HG02623 (cell line): ENCODE results near the gene RAB42.
A peak's percentile ranks its signal among the peaks of the same experiment; 100 is the strongest.
"Not testable (repeated sequence)": the region's sequence is repeated elsewhere in the genome, so short reads cannot be mapped to it uniquely, and the experiment has no call there.

Source experiments
- ATAC-seq: cut with Tn5 transposase; IDR thresholded peaks from one replicate; pipeline ENCODE4 v1.9.1; 2021; ENCODE audit warnings: moderate library complexity; ENCODE audit not compliant: unreplicated experiment

The RAB42 gene

GRCh38 chr1:28591708-28592320, at the start of gene RAB42:
Gene RAB42, plus strand, starts transcription at chr1:28592265. Its CDS starts 247 bp downstream, at chr1:28592512.
- no peak for ATAC-seq

DNA sequence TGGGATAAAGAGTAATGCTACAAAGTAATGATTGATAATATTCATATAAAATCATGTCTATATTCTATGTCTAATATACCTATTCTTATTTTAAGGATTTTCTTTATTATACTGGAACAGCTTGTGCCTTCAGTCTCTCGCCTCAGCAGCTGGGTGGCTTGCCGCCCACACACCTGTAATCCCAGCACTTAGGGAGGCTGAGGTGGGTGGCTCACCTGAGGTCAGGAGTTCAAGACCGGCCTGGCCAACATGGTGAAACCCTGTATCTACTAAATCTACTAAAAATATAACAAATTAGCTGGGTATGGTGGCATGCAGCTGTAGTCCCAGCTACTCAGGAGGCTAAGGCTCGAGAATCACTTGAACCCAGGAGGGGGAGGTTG, 46.8 kb upstream of the RAB42 start:
- no peak for ATAC-seq

DNA sequence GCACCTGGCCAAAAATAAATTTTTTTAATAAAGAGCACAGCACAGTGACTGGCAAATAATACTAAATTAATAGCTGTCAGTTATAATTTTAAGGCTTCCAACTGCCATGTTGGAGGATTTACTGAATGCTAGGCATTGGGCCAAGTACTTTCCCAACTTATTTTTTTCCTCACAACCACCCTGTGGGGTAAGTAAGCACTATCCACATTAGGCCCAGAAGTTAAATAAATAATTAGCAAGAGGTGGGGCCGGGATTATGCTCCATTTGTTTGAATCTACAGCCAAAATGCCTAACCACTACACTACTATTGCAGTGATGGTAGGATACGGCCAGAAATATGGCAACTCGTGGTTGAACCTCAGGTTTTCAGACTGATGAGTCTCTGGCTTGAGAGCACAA, 43.7 kb upstream of the RAB42 start:
- no peak for ATAC-seq

- ATAC-seq, result no peak
These were observed 40.7 kb upstream of the RAB42 start for GRCh38 chr1:28551381-28551780.

DNA sequence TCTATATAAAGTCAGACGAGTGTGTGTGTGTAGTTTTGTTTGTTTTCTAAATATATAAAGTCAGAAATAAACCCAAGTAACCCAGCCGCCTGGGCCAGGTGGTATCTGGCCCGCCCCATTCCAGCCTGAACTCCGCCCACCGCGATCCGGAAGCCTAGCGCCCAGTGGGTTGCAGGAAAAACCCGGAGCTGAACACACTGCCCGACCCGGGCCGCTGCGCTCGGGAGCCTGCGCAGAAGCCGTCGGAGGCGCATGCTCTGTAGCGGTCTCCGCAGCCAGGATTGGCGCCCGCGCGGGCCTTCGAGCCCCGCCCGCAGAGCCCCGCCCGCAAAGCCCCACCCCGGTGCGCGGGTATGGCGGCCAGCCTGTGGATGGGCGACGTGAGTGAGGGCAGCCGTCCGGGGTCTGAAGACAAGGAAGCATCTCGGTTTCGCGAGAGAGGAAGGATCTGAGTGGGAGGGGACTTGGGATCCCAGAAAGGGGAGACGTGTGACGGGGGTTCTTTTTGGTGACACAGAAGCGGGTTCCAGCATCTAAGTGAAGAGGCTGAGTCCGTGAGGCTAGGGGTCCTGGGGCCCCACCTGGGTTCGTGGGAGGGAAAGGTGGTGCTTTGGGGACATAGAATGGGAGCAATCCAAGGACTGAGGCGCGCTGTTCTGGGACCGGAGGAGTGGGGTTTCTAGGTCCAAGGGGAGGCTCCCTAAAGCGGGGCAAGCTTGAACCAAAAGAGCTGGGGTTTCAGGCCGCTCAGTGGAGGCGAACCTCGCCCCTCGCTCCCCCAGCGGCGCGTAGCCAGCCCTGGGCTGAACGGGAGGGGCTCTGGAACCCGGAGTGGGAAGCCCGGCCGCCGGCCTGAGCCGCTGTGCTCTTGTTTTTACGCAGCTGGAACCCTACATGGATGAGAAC, 39.1 kb upstream of the RAB42 start, which contains the start of gene TRNAU1AP:
TRNAU1AP (plus strand) TSS at position 328 of the 906 bp plus-strand sequence; CDS start at position 354, 26 bp downstream.
- ATAC-seq, result peak; percentile 85

DNA sequence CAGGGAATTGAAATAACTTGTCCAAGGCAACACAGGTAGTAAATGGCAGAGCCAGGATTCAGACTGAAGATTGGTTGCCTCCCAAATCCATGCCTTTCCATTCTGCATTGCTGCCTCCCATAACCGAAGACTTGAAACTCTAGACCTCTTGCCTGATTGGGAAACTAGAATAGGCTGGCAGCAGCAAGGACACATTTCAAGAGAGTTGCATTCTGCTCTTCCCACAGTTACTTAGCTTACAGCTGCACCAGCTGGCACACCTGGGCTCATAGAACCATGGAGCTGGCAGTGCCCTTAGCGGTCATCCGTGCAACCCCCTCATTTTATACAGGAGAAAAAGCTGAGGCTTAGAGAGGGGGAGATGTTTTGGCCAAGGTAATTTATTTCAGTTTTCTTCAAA, 31.2 kb upstream of the RAB42 start:
- no peak for ATAC-seq

- no peak for ATAC-seq
These were observed 27.8 kb upstream of the RAB42 start for GRCh38 chr1:28564310-28564709.

GRCh38 chr1:28565040-28565439, 27.0 kb upstream of the RAB42 start:
- no peak for ATAC-seq

DNA sequence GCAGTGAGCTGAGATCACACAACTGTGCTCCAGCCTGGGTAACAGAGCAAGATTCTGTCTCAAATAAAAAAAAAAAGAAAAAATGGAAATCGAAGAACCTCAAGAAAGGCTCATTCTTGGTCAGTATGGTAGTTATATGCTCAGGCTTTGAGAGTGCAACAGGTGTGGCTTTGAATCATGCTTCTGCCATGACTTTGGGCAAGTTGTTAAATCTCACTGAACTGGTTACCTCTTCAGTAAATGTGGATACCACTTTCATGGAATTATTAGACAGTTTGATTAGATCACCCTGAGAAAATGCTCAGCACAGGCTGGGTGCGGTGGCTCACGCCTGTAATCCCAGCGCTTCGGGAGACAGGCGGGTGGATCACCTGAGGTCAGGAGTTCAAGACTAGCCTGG, 26.3 kb upstream of the RAB42 start:
- no peak for ATAC-seq

DNA sequence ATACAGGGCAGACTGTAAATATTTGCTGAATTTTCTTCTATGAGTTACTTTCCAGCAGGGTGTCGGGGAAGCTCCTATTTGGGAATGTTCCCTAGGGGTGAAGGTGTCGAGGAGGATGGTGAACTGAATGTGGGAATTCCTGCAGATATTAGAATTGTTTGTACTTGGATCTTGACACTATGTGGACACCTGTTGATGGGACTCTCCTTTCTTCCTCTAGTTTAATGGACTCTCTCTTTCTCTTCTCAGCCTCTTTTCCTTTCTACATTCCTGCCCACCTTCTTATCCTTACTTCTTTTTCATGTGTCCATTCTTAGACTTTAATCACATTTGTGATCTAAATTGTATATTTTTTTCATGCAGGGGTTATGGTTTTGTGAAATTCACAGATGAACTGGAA, 25.1 kb upstream of the RAB42 start:
- no peak for ATAC-seq

- ATAC-seq, result no peak
These were observed 20.2 kb upstream of the RAB42 start for GRCh38 chr1:28571911-28572310.

GRCh38 chr1:28572891-28573290, 19.2 kb upstream of the RAB42 start:
- ATAC-seq, result not testable (repeated sequence)

DNA sequence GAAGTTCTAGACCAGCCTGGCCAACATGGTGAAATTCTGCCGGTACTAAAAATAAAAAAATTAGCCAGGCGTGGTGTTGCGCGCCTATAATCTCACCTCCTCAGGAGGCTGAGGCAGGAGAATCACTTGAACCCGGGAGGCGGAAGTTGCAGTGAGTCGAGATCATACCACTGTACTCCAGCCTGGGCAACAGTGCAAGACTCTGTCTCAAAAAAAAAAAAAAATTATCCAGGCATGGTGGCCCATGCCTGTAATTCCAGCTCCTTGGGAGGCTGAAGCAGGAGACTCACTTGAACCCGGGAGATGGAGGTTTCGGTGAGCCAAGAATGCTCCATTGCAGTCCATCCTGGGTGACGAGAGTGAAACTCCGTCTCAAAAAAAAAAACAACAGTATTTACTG, 18.5 kb upstream of the RAB42 start:
- ATAC-seq, result no peak

- ATAC-seq, result no peak
These were observed 14.9 kb upstream of the RAB42 start for GRCh38 chr1:28577052-28577678.

GRCh38 chr1:28577738-28578536, 14.1 kb upstream of the RAB42 start:
- no peak for ATAC-seq

GRCh38 chr1:28578696-28579218, 13.3 kb upstream of the RAB42 start:
- no peak for ATAC-seq

DNA sequence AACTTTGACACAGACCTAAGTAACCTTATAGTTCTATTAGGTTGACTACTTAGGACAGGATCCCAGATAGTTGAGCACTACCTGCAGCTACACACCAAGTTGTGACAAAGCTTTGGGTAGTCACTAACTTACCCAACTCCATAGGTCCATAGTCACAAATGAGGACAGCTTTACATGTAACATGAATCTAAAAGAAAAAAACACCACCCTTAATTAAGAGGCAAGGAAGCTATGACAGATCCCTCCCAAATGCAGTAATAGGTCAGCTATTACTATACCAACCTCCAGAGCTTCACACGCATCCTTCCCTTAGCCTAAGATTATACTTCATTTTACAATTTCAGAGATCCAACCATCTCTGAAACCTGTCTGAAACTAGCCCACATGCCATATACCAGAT, 12.7 kb upstream of the RAB42 start:
- ATAC-seq, result no peak

- peak; percentile 2 for ATAC-seq
These were observed 11.1 kb upstream of the RAB42 start for GRCh38 chr1:28580722-28581530.

GRCh38 chr1:28581531-28582247, 10.4 kb upstream of the RAB42 start:
- peak; percentile 83 for ATAC-seq
